Prostate gland (tissue), 2 donors: ENCODE results near the gene TAAR1. TPM values are rescaled to one million over a fixed set of nuclear protein-coding genes. Genes with fewer than 3 reads are reported as not detected.
"Not testable (repeated sequence)": the region's sequence is repeated elsewhere in the genome, so short reads cannot be mapped to it uniquely, and the experiment has no call there.

ENCODE experiments used
- DNase-seq: peaks from one replicate; pipeline ENCODE4 v3.0.0-alpha.2; 2019; ENCODE audit warnings: low spot score
- H3K27ac ChIP-seq, 2 donors: fragments of 200-600 bp; sonication (generic); 2 replicates each; pipeline ENCODE4 v1.5.1; 2017 to 2019
- H3K27me3 ChIP-seq: fragments of 200-600 bp; sonication (generic); replicated peaks from 2 replicates; pipeline ENCODE4 v1.5.1; 2019; ENCODE audit not compliant: insufficient read depth
- H3K36me3 ChIP-seq, 2 donors: fragments of 200-600 bp; sonication (generic); 1 replicate in 1 of 2; 2 replicates in 1 of 2; pipeline versions ENCODE4 v1.5.1 to v1.8.1; 2017 to 2019
- H3K4me1 ChIP-seq: fragments of 200-600 bp; sonication (generic); replicated peaks from 2 replicates; pipeline ENCODE4 v1.5.1; 2019
- H3K4me3 ChIP-seq, 2 donors: fragments of 200-600 bp; sonication (generic); 2 replicates each; pipeline ENCODE4 v1.5.1; 2017 to 2019
- H3K9me3 ChIP-seq: fragments of 200-600 bp; sonication (generic); 2 replicates; pipeline ENCODE4 v1.5.1; 2017
- POLR2A ChIP-seq: fragments of 450-650 bp; IDR thresholded peaks from one replicate; pipeline ENCODE4 v1.6.1; 2016; ENCODE audit warnings: antibody characterized with exemption, mild to moderate bottlenecking
- POLR2AphosphoS5 ChIP-seq: sonication (generic); formaldehyde crosslinking; IDR thresholded peaks from one replicate; pipeline ENCODE4 v1.6.1; 2017; ENCODE audit warnings: antibody characterized with exemption
- WGBS: methylation state at CpG from one replicate; pipeline ENCODE4 v1.1.5; 2018; 5-methylcytosine and 5-hydroxymethylcytosine counted together
- intact Hi-C: fragments of 100-400 bp; cut with DNase I; formaldehyde crosslinking; loops from one replicate; pipeline ENCODE4 v1.14.2; 2022
- total RNA-seq, 2 donors: library from RNA; depleted of rRNA; stranded (reverse); fragments of >200 nt; gene quantifications; one replicate each; pipeline ENCODE4 v1.1.0, GENCODE V29; 2016
- TF ChIP-seq, protein P1 (sequence below), 4 experiments: fragments of 200-600 bp in 2 of 4; fragments of 450-650 bp in 2 of 4; sonication (generic) in 2 of 4; IDR thresholded peaks; 1 replicate in 3 of 4; 2 replicates in 1 of 4; pipeline ENCODE4 v1.5.1; 2016 to 2019; ENCODE audit warnings: antibody characterized with exemption in 4 of 4, mild to moderate bottlenecking in 2 of 4, moderate library complexity in 2 of 4

The TAAR1 gene
- total RNA-seq, 2 donors from 2014 or later, result not detected

DNA sequence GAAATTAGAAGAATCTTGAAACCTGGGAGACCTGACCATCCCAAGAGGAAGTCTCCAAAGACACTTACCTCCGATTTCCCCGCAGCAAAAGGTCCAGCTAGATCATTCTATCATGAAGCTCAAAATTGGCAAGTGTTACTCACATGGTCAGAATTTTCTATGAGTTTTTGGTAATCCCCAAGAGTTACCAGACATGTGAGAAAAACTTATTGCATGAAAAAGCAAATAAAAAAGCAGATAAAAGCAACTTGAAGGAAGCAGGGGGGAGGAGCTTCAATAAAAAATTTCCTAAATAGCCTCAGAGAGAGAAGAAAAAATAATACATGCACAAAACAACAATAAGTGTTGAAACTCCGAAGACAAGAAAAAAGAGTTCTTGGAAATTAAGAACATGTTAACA, 27.5 kb upstream of the TAAR1 start:
- Histone ChIP-seq H3K27me3 (no peaks in the 10 kb centered on the region), H3K9me3 (no peaks in the 10 kb centered on the region), H3K36me3 (no peaks in the 10 kb centered on the region), H3K4me3 (no peak overlapping the region), H3K4me1 (no peaks in the 10 kb centered on the region), H3K27ac (no peak overlapping the region)
- no peak for DNase-seq
- intact Hi-C loops, result no loop called here
- WGBS, result 92% methylated on average over 3 of the region's 3 CpGs
- TF ChIP-seq POLR2A, result no peak
- TF ChIP-seq POLR2AphosphoS5, result no peak
- TF ChIP-seq, protein P1, sequence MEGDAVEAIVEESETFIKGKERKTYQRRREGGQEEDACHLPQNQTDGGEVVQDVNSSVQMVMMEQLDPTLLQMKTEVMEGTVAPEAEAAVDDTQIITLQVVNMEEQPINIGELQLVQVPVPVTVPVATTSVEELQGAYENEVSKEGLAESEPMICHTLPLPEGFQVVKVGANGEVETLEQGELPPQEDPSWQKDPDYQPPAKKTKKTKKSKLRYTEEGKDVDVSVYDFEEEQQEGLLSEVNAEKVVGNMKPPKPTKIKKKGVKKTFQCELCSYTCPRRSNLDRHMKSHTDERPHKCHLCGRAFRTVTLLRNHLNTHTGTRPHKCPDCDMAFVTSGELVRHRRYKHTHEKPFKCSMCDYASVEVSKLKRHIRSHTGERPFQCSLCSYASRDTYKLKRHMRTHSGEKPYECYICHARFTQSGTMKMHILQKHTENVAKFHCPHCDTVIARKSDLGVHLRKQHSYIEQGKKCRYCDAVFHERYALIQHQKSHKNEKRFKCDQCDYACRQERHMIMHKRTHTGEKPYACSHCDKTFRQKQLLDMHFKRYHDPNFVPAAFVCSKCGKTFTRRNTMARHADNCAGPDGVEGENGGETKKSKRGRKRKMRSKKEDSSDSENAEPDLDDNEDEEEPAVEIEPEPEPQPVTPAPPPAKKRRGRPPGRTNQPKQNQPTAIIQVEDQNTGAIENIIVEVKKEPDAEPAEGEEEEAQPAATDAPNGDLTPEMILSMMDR (IDR thresholded peaks at IDR 0.05), result no peak

DNA sequence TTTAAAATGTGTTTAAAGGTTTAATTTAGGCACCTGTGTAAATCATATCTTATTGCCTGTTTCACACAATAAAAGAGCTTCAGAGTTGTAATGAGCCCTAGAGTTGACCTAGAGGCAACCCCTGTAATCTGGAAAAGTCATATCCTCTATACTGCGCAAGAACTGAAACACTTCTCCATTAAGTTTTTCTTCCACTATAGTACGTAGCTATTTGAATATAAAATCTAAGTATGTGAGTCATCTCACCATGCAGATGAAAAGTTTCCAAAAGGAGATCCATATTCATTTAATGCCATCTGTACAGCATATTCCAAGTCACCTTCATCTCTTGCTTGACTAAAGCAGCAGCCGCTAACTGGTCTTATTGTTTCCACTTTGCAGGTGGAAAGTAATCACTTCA, 26.0 kb upstream of the TAAR1 start:
- Histone ChIP-seq H3K4me3 (no peak overlapping the region), H3K9me3 (no peaks in the 10 kb centered on the region), H3K36me3 (no peaks in the 10 kb centered on the region), H3K27me3 (no peaks in the 10 kb centered on the region), H3K27ac (no peak overlapping the region), H3K4me1 (no peaks in the 10 kb centered on the region)
- TF ChIP-seq POLR2A, result no peak
- TF ChIP-seq POLR2AphosphoS5, result no peak
- TF ChIP-seq, protein P1 (IDR thresholded peaks at IDR 0.05), result no peak
- 83% methylated on average over 3 of the region's 3 CpGs for WGBS
- no peak for DNase-seq
- intact Hi-C loops, result no loop called here

DNA sequence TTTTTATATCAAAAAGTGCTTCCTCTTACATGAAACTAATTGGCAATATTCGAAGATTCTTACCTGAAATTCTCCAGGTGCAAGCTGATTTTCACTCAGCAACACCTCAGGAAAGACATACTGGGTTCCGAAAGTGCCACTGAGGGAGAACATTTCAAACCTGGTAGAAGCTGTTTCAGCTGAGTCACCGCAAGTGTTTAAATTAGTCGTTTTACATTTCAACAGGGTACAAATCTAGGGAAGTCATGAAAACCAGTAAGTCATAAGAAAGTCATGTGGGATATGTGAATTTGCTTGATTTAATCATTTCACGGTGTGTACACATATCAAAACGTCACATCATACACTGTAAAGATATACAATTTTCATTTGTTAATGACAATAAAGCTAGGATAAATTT, 25.3 kb upstream of the TAAR1 start:
- no peak overlapping the region for H3K4me3 ChIP-seq
- 85% methylated on average over 6 of the region's 6 CpGs for WGBS
- H3K36me3 ChIP-seq, result no peaks in the 10 kb centered on the region
- no peak overlapping the region for H3K27ac ChIP-seq
- no peak for DNase-seq
- intact Hi-C loops, result no loop called here
- no peak for TF ChIP-seq POLR2AphosphoS5
- TF ChIP-seq, protein P1 (IDR thresholded peaks at IDR 0.05), result no peak
- TF ChIP-seq POLR2A, result no peak
- no peaks in the 10 kb centered on the region for H3K9me3 ChIP-seq
- H3K27me3 ChIP-seq, result no peaks in the 10 kb centered on the region
- H3K4me1 ChIP-seq, result no peaks in the 10 kb centered on the region

DNA sequence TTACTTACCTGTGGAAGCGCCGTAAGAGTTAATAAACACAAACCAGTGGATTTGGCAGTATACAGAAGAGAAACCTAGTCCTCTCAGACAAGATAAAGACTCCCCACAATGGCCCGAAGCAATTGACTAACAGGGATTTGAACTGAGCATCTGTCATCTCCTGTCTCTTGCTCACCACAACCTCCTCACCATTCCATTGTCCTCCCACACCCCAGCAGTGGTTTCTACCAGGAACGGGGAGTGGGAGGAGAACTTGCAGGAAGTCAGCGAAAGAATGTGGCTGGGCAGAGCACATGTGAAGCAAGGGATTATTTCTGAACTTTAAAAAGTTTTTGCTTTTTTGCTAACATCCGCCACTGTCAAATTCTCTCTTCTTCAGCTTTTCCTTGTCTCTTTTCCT, 24.6 kb upstream of the TAAR1 start:
- TF ChIP-seq POLR2AphosphoS5 (no peak), POLR2A (no peak)
- TF ChIP-seq, protein P1 (IDR thresholded peaks at IDR 0.05), result no peak

DNA sequence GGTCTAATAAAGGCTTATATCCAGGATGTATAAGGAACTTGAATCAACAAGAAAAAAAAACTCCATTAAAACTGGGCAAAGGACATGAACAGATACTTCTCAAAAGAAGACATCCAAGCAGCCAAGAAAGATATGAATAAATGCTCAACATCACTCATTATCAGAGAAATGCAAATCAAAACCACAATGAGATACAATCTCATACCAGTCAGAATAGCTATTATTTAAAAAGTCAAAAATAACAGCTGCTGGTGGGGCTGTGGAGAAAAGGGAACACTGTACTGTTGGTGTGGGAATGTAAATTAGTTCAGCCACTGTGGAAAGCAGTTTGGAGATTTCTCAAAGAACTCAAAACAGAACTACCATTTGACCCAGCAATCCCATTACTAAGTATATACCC, 20.1 kb upstream of the TAAR1 start:
- H3K9me3 ChIP-seq, H3K27ac ChIP-seq, H3K27me3 ChIP-seq, H3K4me1 ChIP-seq, DNase-seq, H3K36me3 ChIP-seq, H3K4me3 ChIP-seq: not testable (repeated sequence)
- intact Hi-C loops, result loop anchor here (10.0 kb wide), 1 partner anchor 116 kb away; the partner anchor contains the start of gene SLC18B1

More for the DNA sequence above, 24.6 kb upstream of the TAAR1 start:
- Histone ChIP-seq H3K27ac (no peak overlapping the region), H3K9me3 (no peaks in the 10 kb centered on the region), H3K4me1 (no peaks in the 10 kb centered on the region), H3K27me3 (no peaks in the 10 kb centered on the region), H3K4me3 (no peak overlapping the region), H3K36me3 (no peaks in the 10 kb centered on the region)
- intact Hi-C loops, result no loop called here
- no peak for DNase-seq
- 56% methylated on average over 6 of the region's 6 CpGs for WGBS
